ENCODE measurements around the gene PIP5K1B.
"Not testable (repeated sequence)": the region's sequence is repeated elsewhere in the genome, so short reads cannot be mapped to it uniquely, and the experiment has no call there.

Gene PIP5K1B

GRCh38 chr9:69047371-69047770 lies 342.3 kb downstream of the PIP5K1B start:
- Histone ChIP-seq H3K4me2 (ENCODE audit: low read depth, low read length) (no peak overlapping the region), H4K20me1 (ENCODE audit: insufficient read depth, low read length) (no peaks in the 10 kb centered on the region), H3K36me3 (replicated peaks; ENCODE audit: insufficient read depth, low read length) (no peaks in the 10 kb centered on the region), H3K27ac (ENCODE audit: low read length) (no peak overlapping the region), H2AFZ (ENCODE audit: low read length) (no peak overlapping the region), H3K4me1 (ENCODE audit: low read length) (peaks cover 19% of the 10 kb centered on the region), H3K9me2 (replicated peaks; ENCODE audit: insufficient read depth, low read length) (no peaks in the 10 kb centered on the region), H3K9me3 (replicated peaks; ENCODE audit: insufficient read depth, low read length) (no peaks in the 10 kb centered on the region), H3K4me3 (ENCODE audit: low read length) (no peak overlapping the region), H3K27me3 (replicated peaks; ENCODE audit: insufficient read depth, low read length) (no peaks in the 10 kb centered on the region), H3K79me2 (ENCODE audit: low read length) (peaks cover 47% of the 10 kb centered on the region), H3F3A (ENCODE audit: insufficient read depth, low read length) (peaks cover 7% of the 10 kb centered on the region), H3K9ac (ENCODE audit: low read length) (no peak overlapping the region)
- no peak for DNase-seq
- TF ChIP-seq EZH2phosphoT487 (IDR thresholded peaks at IDR 0.05; ENCODE audit: low read length) (no peak), EZH2 (optimal IDR thresholded peaks at IDR 0.05; ENCODE audit: low read depth, low read length) (no peak)

- H2AFZ ChIP-seq (ENCODE audit: low read length) = no peak overlapping the region
These were observed 344.1 kb downstream of the PIP5K1B start for GRCh38 chr9:69049094-69049493.

GRCh38 chr9:69050936-69051335 lies 345.9 kb downstream of the PIP5K1B start:
- H3K36me3 ChIP-seq (replicated peaks; ENCODE audit: insufficient read depth, low read length); H3K9me3 ChIP-seq (replicated peaks; ENCODE audit: insufficient read depth, low read length); H4K20me1 ChIP-seq (ENCODE audit: insufficient read depth, low read length); H3K27me3 ChIP-seq (replicated peaks; ENCODE audit: insufficient read depth, low read length); DNase-seq; H3K9me2 ChIP-seq (replicated peaks; ENCODE audit: insufficient read depth, low read length); H2AFZ ChIP-seq (ENCODE audit: low read length); H3K9ac ChIP-seq (ENCODE audit: low read length); H3K4me3 ChIP-seq (ENCODE audit: low read length); H3K4me2 ChIP-seq (ENCODE audit: low read depth, low read length); H3F3A ChIP-seq (ENCODE audit: insufficient read depth, low read length); H3K27ac ChIP-seq (ENCODE audit: low read length); H3K4me1 ChIP-seq (ENCODE audit: low read length): not testable (repeated sequence)
- peaks cover 14% of the 10 kb centered on the region for H3K79me2 ChIP-seq (ENCODE audit: low read length)

More at GRCh38 chr9:69049094-69049493, 344.1 kb downstream of the PIP5K1B start:
- Histone ChIP-seq H4K20me1 (ENCODE audit: insufficient read depth, low read length) (no peaks in the 10 kb centered on the region), H3K4me3 (ENCODE audit: low read length) (no peak overlapping the region), H3K79me2 (ENCODE audit: low read length) (peaks cover 30% of the 10 kb centered on the region), H3K27me3 (replicated peaks; ENCODE audit: insufficient read depth, low read length) (no peaks in the 10 kb centered on the region), H3K9ac (ENCODE audit: low read length) (no peak overlapping the region), H3K36me3 (replicated peaks; ENCODE audit: insufficient read depth, low read length) (no peaks in the 10 kb centered on the region), H3K27ac (ENCODE audit: low read length) (no peak overlapping the region), H3K9me2 (replicated peaks; ENCODE audit: insufficient read depth, low read length) (no peaks in the 10 kb centered on the region), H3F3A (ENCODE audit: insufficient read depth, low read length) (peaks cover 7% of the 10 kb centered on the region), H3K4me2 (ENCODE audit: low read depth, low read length) (no peak overlapping the region), H3K4me1 (ENCODE audit: low read length) (peaks cover 14% of the 10 kb centered on the region), H3K9me3 (replicated peaks; ENCODE audit: insufficient read depth, low read length) (no peaks in the 10 kb centered on the region)
- DNase-seq = no peak
- TF ChIP-seq EZH2 (optimal IDR thresholded peaks at IDR 0.05; ENCODE audit: low read depth, low read length) (no peak), EZH2phosphoT487 (IDR thresholded peaks at IDR 0.05; ENCODE audit: low read length) (no peak), CTCF (IDR thresholded peaks at IDR 0.05; ENCODE audit: low read length) (no peak)

- H4K20me1 ChIP-seq (ENCODE audit: insufficient read depth, low read length) = no peaks in the 10 kb centered on the region
- TF ChIP-seq EZH2 (optimal IDR thresholded peaks at IDR 0.05; ENCODE audit: low read depth, low read length) (no peak), CTCF (IDR thresholded peaks at IDR 0.05; ENCODE audit: low read length) (no peak), EZH2phosphoT487 (IDR thresholded peaks at IDR 0.05; ENCODE audit: low read length) (no peak)
- no peak overlapping the region for H3K9ac ChIP-seq (ENCODE audit: low read length)
- no peak overlapping the region for H3K27ac ChIP-seq (ENCODE audit: low read length)
- no peaks in the 10 kb centered on the region for H3K36me3 ChIP-seq (replicated peaks; ENCODE audit: insufficient read depth, low read length)
- H3F3A ChIP-seq (ENCODE audit: insufficient read depth, low read length) = no peaks in the 10 kb centered on the region
- DNase-seq = no peak
- H3K9me3 ChIP-seq (replicated peaks; ENCODE audit: insufficient read depth, low read length) = no peaks in the 10 kb centered on the region
- H3K79me2 ChIP-seq (ENCODE audit: low read length) = no peaks in the 10 kb centered on the region
- no peaks in the 10 kb centered on the region for H3K27me3 ChIP-seq (replicated peaks; ENCODE audit: insufficient read depth, low read length)
- H3K9me2 ChIP-seq (replicated peaks; ENCODE audit: insufficient read depth, low read length) = no peaks in the 10 kb centered on the region
- no peak overlapping the region for H3K4me2 ChIP-seq (ENCODE audit: low read depth, low read length)
- H2AFZ ChIP-seq (ENCODE audit: low read length) = no peak overlapping the region
- no peak overlapping the region for H3K4me3 ChIP-seq (ENCODE audit: low read length)
- H3K4me1 ChIP-seq (ENCODE audit: low read length) = no peaks in the 10 kb centered on the region
These were observed 349.9 kb downstream of the PIP5K1B start for GRCh38 chr9:69054989-69055388.

Data from MM.1S (cell line).